ENCODE results near the gene RBM20.
A peak's percentile ranks its signal among the peaks of the same experiment; 100 is the strongest.
"Not testable (repeated sequence)": the region's sequence is repeated elsewhere in the genome, so short reads cannot be mapped to it uniquely, and the experiment has no call there.

The RBM20 gene

GRCh38 chr10:110643653-110644597 lies at the start of gene RBM20:
Gene RBM20 (plus strand): TSS chr10:110644336. CDS start chr10:110644455, 119 bp downstream.
- Mint-ChIP-seq H3K9me3 (no peaks in the 10 kb centered on the region), H3K4me1 (peaks cover 32% of the 10 kb centered on the region), H3K27me3 (peaks cover 34% of the 10 kb centered on the region), H3K36me3 (no peaks in the 10 kb centered on the region), H3K27ac (no peak within 1 kb of the TSS), H3K4me3 (peak within 1 kb of the TSS; percentile 87)

- Mint-ChIP-seq H3K27me3 (no peaks in the 10 kb centered on the region), H3K9me3 (no peaks in the 10 kb centered on the region), H3K27ac (no peak overlapping the region), H3K4me3 (no peak overlapping the region), H3K36me3 (peaks cover 21% of the 10 kb centered on the region), H3K4me1 (peaks cover 5% of the 10 kb centered on the region)
Observed at GRCh38 chr10:110597476-110597875, 46.7 kb upstream of the RBM20 start.

- peaks cover 19% of the 10 kb centered on the region for H3K36me3 Mint-ChIP-seq
- no peaks in the 10 kb centered on the region for H3K4me1 Mint-ChIP-seq
- no peaks in the 10 kb centered on the region for H3K9me3 Mint-ChIP-seq
- no peaks in the 10 kb centered on the region for H3K27me3 Mint-ChIP-seq
- H3K27ac Mint-ChIP-seq: no peak overlapping the region
- no peak overlapping the region for H3K4me3 Mint-ChIP-seq
Observed at GRCh38 chr10:110600487-110601101, 43.5 kb upstream of the RBM20 start.

- Mint-ChIP-seq H3K36me3 (peaks cover 16% of the 10 kb centered on the region), H3K4me1 (no peaks in the 10 kb centered on the region), H3K4me3 (no peak overlapping the region), H3K9me3 (no peaks in the 10 kb centered on the region), H3K27ac (no peak overlapping the region), H3K27me3 (no peaks in the 10 kb centered on the region)
Observed at GRCh38 chr10:110601581-110601980, 42.6 kb upstream of the RBM20 start.

- Mint-ChIP-seq H3K9me3 (no peaks in the 10 kb centered on the region), H3K27me3 (no peaks in the 10 kb centered on the region), H3K36me3 (peaks cover 1% of the 10 kb centered on the region), H3K4me1 (peaks cover 19% of the 10 kb centered on the region), H3K27ac (no peak overlapping the region), H3K4me3 (no peak overlapping the region)
Observed at GRCh38 chr10:110608087-110608486, 36.0 kb upstream of the RBM20 start.

GRCh38 chr10:110609605-110610004 lies 34.5 kb upstream of the RBM20 start:
- H3K27me3 Mint-ChIP-seq: no peaks in the 10 kb centered on the region
- H3K4me1 Mint-ChIP-seq: peaks cover 33% of the 10 kb centered on the region
- H3K4me3 Mint-ChIP-seq: no peak overlapping the region
- no peaks in the 10 kb centered on the region for H3K9me3 Mint-ChIP-seq
- no peak overlapping the region for H3K27ac Mint-ChIP-seq
- H3K36me3 Mint-ChIP-seq: peaks cover 1% of the 10 kb centered on the region

- H3K9me3 Mint-ChIP-seq: no peaks in the 10 kb centered on the region
- H3K27ac Mint-ChIP-seq: peak overlapping the region; percentile 2
- no peak overlapping the region for H3K4me3 Mint-ChIP-seq
- H3K36me3 Mint-ChIP-seq: no peaks in the 10 kb centered on the region
- H3K27me3 Mint-ChIP-seq: no peaks in the 10 kb centered on the region
- H3K4me1 Mint-ChIP-seq: peaks cover 37% of the 10 kb centered on the region
Observed at GRCh38 chr10:110610308-110610774, 33.8 kb upstream of the RBM20 start.

GRCh38 chr10:110610781-110611180 lies 33.4 kb upstream of the RBM20 start:
- H3K9me3 Mint-ChIP-seq, H3K27ac Mint-ChIP-seq, H3K4me3 Mint-ChIP-seq, H3K36me3 Mint-ChIP-seq, H3K27me3 Mint-ChIP-seq: not testable (repeated sequence)
- peaks cover 41% of the 10 kb centered on the region for H3K4me1 Mint-ChIP-seq

- Mint-ChIP-seq H3K4me1 (peaks cover 50% of the 10 kb centered on the region), H3K27ac (no peak overlapping the region), H3K9me3 (no peaks in the 10 kb centered on the region), H3K36me3 (no peaks in the 10 kb centered on the region), H3K27me3 (no peaks in the 10 kb centered on the region), H3K4me3 (no peak overlapping the region)
Observed at GRCh38 chr10:110612087-110612486, 32.0 kb upstream of the RBM20 start.

- Mint-ChIP-seq H3K4me1 (peaks cover 56% of the 10 kb centered on the region), H3K4me3 (no peak overlapping the region), H3K27me3 (no peaks in the 10 kb centered on the region), H3K36me3 (no peaks in the 10 kb centered on the region), H3K9me3 (no peaks in the 10 kb centered on the region), H3K27ac (peak overlapping the region; percentile 33)
Observed at GRCh38 chr10:110612629-110613028, 31.5 kb upstream of the RBM20 start.

- no peaks in the 10 kb centered on the region for H3K9me3 Mint-ChIP-seq
- H3K4me1 Mint-ChIP-seq: peaks cover 64% of the 10 kb centered on the region
- no peaks in the 10 kb centered on the region for H3K27me3 Mint-ChIP-seq
- H3K27ac Mint-ChIP-seq: peak overlapping the region; percentile 89
- no peaks in the 10 kb centered on the region for H3K36me3 Mint-ChIP-seq
- no peak overlapping the region for H3K4me3 Mint-ChIP-seq
Observed at GRCh38 chr10:110613341-110613995, 30.7 kb upstream of the RBM20 start.

GRCh38 chr10:110613996-110614495 lies 30.1 kb upstream of the RBM20 start:
- peak overlapping the region; percentile 89 for H3K27ac Mint-ChIP-seq
- no peaks in the 10 kb centered on the region for H3K36me3 Mint-ChIP-seq
- H3K4me3 Mint-ChIP-seq: no peak overlapping the region
- H3K4me1 Mint-ChIP-seq: peaks cover 70% of the 10 kb centered on the region
- no peaks in the 10 kb centered on the region for H3K27me3 Mint-ChIP-seq
- no peaks in the 10 kb centered on the region for H3K9me3 Mint-ChIP-seq

GRCh38 chr10:110615057-110615747 lies 28.9 kb upstream of the RBM20 start:
- Mint-ChIP-seq H3K36me3 (no peaks in the 10 kb centered on the region), H3K27ac (no peak overlapping the region), H3K4me1 (peaks cover 70% of the 10 kb centered on the region), H3K9me3 (no peaks in the 10 kb centered on the region), H3K4me3 (no peak overlapping the region), H3K27me3 (no peaks in the 10 kb centered on the region)

GRCh38 chr10:110616493-110617033 lies 27.6 kb upstream of the RBM20 start:
- H3K36me3 Mint-ChIP-seq: no peaks in the 10 kb centered on the region
- H3K9me3 Mint-ChIP-seq: no peaks in the 10 kb centered on the region
- no peaks in the 10 kb centered on the region for H3K27me3 Mint-ChIP-seq
- H3K4me3 Mint-ChIP-seq: no peak overlapping the region
- H3K4me1 Mint-ChIP-seq: peaks cover 65% of the 10 kb centered on the region
- peak overlapping the region; percentile 52 for H3K27ac Mint-ChIP-seq

Measured in activated naive CD4-positive, alpha-beta T cell treated with anti-CD3 and anti-CD28 coated beads, Interleukin-2, amount 50 U/mL, for 24 hours (primary cell).